Sigmoid colon (tissue), 7 donors: ENCODE measurements around the gene SULT1E1. TPM values are rescaled to one million over a fixed set of nuclear protein-coding genes. Genes with fewer than 3 reads are reported as not detected.

Experiments
- DNase-seq: peaks from one replicate; pipeline ENCODE4 v3.0.0-alpha.2; 2019
- H3K27ac ChIP-seq, 4 donors: fragments of 200-600 bp; sonication (generic); one replicate each; pipeline ENCODE4 v1.5.1; 2016 to 2019; ENCODE audit warnings: mild to moderate bottlenecking in 1 of 4
- H3K27me3 ChIP-seq, 3 donors: fragments of 200-600 bp; sonication (generic); one replicate each; pipeline ENCODE4 v1.5.1; 2019; ENCODE audit warnings: mild to moderate bottlenecking in 1 of 3
- H3K36me3 ChIP-seq, 4 donors: fragments of 200-600 bp; sonication (generic); one replicate each; pipeline ENCODE4 v1.5.1; 2016 to 2019
- H3K4me1 ChIP-seq, 4 donors: fragments of 200-600 bp; sonication (generic); one replicate each; pipeline ENCODE4 v1.5.1; 2017 to 2019
- H3K4me3 ChIP-seq, 4 donors: fragments of 200-600 bp; sonication (generic); one replicate each; pipeline ENCODE4 v1.5.1; 2017 to 2019; ENCODE audit warnings: mild to moderate bottlenecking in 2 of 4, moderate library complexity in 1 of 4
- H3K9me3 ChIP-seq, 4 donors: fragments of 200-600 bp in 3 of 4; sonication (generic) in 3 of 4; one replicate each; pipeline versions ENCODE4 v1.5.1 to v1.6.1; 2013 to 2019
- CTCF ChIP-seq, 4 experiments: fragments of 450-650 bp in 3 of 4; fragments of 200-600 bp in 1 of 4; IDR thresholded peaks; one replicate each; pipeline ENCODE4 v1.5.1; 2016 to 2019; ENCODE audit warnings: antibody characterized with exemption in 4 of 4, mild to moderate bottlenecking in 3 of 4, moderate library complexity in 2 of 4
- EP300 ChIP-seq, 4 donors: sonication (generic); formaldehyde crosslinking; IDR thresholded peaks; one replicate each; pipeline ENCODE4 v1.6.1; 2017; ENCODE audit warnings: antibody characterized with exemption in 4 of 4
- POLR2A ChIP-seq, 2 donors: fragments of 450-650 bp; IDR thresholded peaks; one replicate each; pipeline ENCODE4 v1.6.1; 2016; ENCODE audit warnings: antibody characterized with exemption in 2 of 2, mild to moderate bottlenecking in 2 of 2, moderate library complexity in 2 of 2
- POLR2AphosphoS5 ChIP-seq, 4 donors: sonication (generic); formaldehyde crosslinking; IDR thresholded peaks; one replicate each; pipeline ENCODE4 v1.6.1; 2017; ENCODE audit warnings: antibody characterized with exemption in 4 of 4
- WGBS, 2 donors: extraction: QIAGEN DNeasy Blood & Tissue Kit; methylation state at CpG; one replicate each; pipeline ENCODE4 v1.1.7; 2013; 5-methylcytosine and 5-hydroxymethylcytosine counted together
- intact Hi-C: fragments of 100-400 bp; cut with DNase I; formaldehyde crosslinking; loops from one replicate; pipeline ENCODE4 v1.15.1; 2023
- polyA plus RNA-seq, 3 donors: library from polyadenylated mRNA; stranded (reverse); fragments of 200-250 nt; gene quantifications; one replicate each; pipeline ENCODE4 v1.2.3, GENCODE V29; 2013
- total RNA-seq, 4 donors: library from RNA; depleted of rRNA; stranded (reverse); fragments of >200 nt; gene quantifications; one replicate each; pipeline ENCODE4 v1.1.0, GENCODE V29; 2016
- donor health status: healthy with polysubstance abuse.
- donor health status: Bipolar disorder and iron deficiency.
- donor health status: healthy.

The SULT1E1 gene
- total and polyA plus RNA-seq, 7 donors = 0.69 TPM; not detected in 6

- whole genome bisulfite sequencing, 2 donors = 69 to 70% methylated on average over 1 of the region's 1 CpG
- Histone ChIP-seq H3K27me3 (no peaks in the 10 kb centered on the region), H3K27ac (no peak overlapping the region), H3K36me3 (no peaks in the 10 kb centered on the region), H3K4me1 (no peaks in the 10 kb centered on the region), H3K9me3 (no peaks in the 10 kb centered on the region), H3K4me3 (no peak overlapping the region)
- TF ChIP-seq EP300 (IDR thresholded peaks at IDR 0.05) (no peak), CTCF (IDR thresholded peaks at IDR 0.05) (no peak), POLR2A (IDR thresholded peaks at IDR 0.05) (no peak), POLR2AphosphoS5 (IDR thresholded peaks at IDR 0.05) (no peak)
- DNase-seq = no peak
- intact Hi-C loops = loop anchor here (10.0 kb wide), 1 partner anchor 167 kb away; no protein-coding TSS in a partner anchor
Observed at GRCh38 chr4:69861756-69862155, 1.8 kb upstream of the SULT1E1 start.

DNA sequence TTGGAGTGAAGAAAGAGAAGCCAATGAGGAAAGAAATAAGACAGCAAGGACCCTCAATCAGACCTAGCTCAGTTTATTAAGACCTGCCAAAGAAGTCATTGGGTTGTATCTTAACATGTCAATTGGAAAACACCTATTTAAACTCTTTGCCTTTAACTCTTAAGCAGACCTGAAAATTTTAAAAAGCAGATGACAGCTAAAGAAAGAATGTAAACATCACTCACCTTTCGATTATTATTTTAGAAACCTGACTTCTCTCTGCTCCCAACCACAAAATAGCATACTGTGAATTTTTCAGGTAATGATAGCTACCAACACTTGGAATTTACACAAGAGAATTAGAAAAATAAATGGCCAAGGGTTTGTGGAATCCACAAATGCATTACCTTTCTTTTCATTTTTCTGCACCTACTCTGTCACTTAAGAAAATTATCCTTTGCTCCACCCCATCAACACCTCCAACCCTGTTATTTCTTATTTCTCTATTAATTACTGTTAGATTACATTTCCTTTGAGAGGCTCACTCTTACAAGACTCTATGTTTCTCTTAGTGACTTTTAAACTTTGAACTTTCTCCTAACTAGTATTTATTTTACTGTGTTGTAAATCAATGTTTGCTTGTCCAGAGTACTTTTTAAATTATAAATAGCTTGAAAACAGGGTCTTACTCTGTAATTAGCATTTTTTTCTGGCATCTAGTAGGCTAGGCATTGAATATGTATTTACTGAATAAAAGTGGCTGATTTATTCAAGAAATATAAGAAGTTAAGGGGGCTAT is 765 bp upstream of the SULT1E1 start:
- H3K27ac ChIP-seq = no peak overlapping the region
- H3K27me3 ChIP-seq = no peaks in the 10 kb centered on the region
- DNase-seq = no peak
- no peaks in the 10 kb centered on the region for H3K4me1 ChIP-seq
- no peaks in the 10 kb centered on the region for H3K36me3 ChIP-seq
- intact Hi-C loops = loop anchor here (10.0 kb wide), 1 partner anchor 166 kb away; no protein-coding TSS in a partner anchor
- WGBS, 2 donors = 72 to 86% methylated on average over 1 of the region's 1 CpG
- TF ChIP-seq CTCF (IDR thresholded peaks at IDR 0.05) (no peak), POLR2A (IDR thresholded peaks at IDR 0.05) (no peak), EP300 (IDR thresholded peaks at IDR 0.05) (no peak), POLR2AphosphoS5 (IDR thresholded peaks at IDR 0.05) (no peak)
- no peaks in the 10 kb centered on the region for H3K9me3 ChIP-seq
- H3K4me3 ChIP-seq = no peak overlapping the region

DNA sequence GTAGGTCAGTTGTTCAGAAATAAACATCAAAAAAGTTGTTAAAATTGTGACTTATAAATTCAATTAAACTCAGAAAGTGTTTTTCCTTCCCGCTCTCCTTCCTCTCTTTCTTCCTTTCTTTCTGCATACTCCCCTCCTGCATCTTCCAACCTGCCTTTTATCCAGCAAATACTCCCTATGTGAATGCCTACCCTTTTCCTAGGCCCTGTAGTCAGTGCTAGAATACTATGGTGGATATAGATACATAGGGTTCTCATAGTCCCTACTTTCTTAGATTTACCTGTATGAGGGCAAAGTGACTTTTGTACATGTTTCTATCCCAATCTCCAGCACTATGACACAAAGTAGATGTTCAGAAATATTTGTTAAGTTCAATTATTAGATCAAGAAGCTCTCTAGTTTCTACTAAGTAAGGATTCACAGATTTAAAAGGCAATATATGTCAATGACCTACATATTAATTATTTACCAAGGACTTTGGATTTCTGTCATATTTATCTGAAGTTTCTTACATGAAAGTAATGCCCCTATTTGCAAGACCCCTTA is 732 bp downstream of the SULT1E1 start:
- intact Hi-C loops = no loop called here
- H3K27ac ChIP-seq = no peak overlapping the region
- no peak for DNase-seq

GRCh38 chr4:69858690-69859089 is 1.3 kb downstream of the SULT1E1 start:
- no peaks in the 10 kb centered on the region for H3K4me1 ChIP-seq
- intact Hi-C loops = no loop called here
- no peak for TF ChIP-seq POLR2A (IDR thresholded peaks at IDR 0.05)
- TF ChIP-seq POLR2AphosphoS5 (IDR thresholded peaks at IDR 0.05) = no peak
- TF ChIP-seq EP300 (IDR thresholded peaks at IDR 0.05) = no peak
- no peak for TF ChIP-seq CTCF (IDR thresholded peaks at IDR 0.05)
- no peak for DNase-seq
- H3K9me3 ChIP-seq = no peaks in the 10 kb centered on the region
- no peaks in the 10 kb centered on the region for H3K36me3 ChIP-seq
- H3K4me3 ChIP-seq = no peak overlapping the region
- H3K27ac ChIP-seq = no peak overlapping the region
- H3K27me3 ChIP-seq = no peaks in the 10 kb centered on the region
- WGBS, 2 donors = 1 to 19% methylated on average over 1 of the region's 1 CpG

More for the DNA sequence above, 732 bp downstream of the SULT1E1 start:
- TF ChIP-seq CTCF (IDR thresholded peaks at IDR 0.05) (no peak), EP300 (IDR thresholded peaks at IDR 0.05) (no peak), POLR2AphosphoS5 (IDR thresholded peaks at IDR 0.05) (no peak), POLR2A (IDR thresholded peaks at IDR 0.05) (no peak)
- Histone ChIP-seq H3K9me3 (no peaks in the 10 kb centered on the region), H3K36me3 (no peaks in the 10 kb centered on the region), H3K4me1 (no peaks in the 10 kb centered on the region), H3K27me3 (no peaks in the 10 kb centered on the region), H3K4me3 (no peak overlapping the region)
- 95 to 98% methylated on average over 1 of the region's 1 CpG for WGBS, 2 donors
